ENCODE results near the gene DDAH1.

DDAH1 gene

GRCh38 chr1:85437139-85437538 lies 27.8 kb downstream of the DDAH1 start:
- Histone ChIP-seq H3K27ac (ENCODE audit: low read depth, low read length) (no peak overlapping the region), H3K9me3 (ENCODE audit: low read length) (no peaks in the 10 kb centered on the region), H3K27me3 (ENCODE audit: control insufficient read depth in 1 of 2, insufficient read depth in 2 of 2, low read length in 2 of 2) (no peaks in the 10 kb centered on the region), H3K4me3 (ENCODE audit: low read depth in 1 of 2, low read length in 2 of 2) (no peak overlapping the region), H3K36me3 (ENCODE audit: insufficient read depth, low read length) (no peaks in the 10 kb centered on the region), H3K4me1 (ENCODE audit: insufficient read depth, low read length) (peaks cover 11% of the 10 kb centered on the region), H3K9ac (ENCODE audit: low read length) (no peak overlapping the region)

- H3K27me3 ChIP-seq (ENCODE audit: control insufficient read depth in 1 of 2, insufficient read depth in 2 of 2, low read length in 2 of 2), result no peaks in the 10 kb centered on the region
- no peak overlapping the region for H3K27ac ChIP-seq (ENCODE audit: low read depth, low read length)
- H3K9ac ChIP-seq (ENCODE audit: low read length), result no peak overlapping the region
- H3K9me3 ChIP-seq (ENCODE audit: low read length), result no peaks in the 10 kb centered on the region
- no peaks in the 10 kb centered on the region for H3K4me1 ChIP-seq (ENCODE audit: insufficient read depth, low read length)
- H3K4me3 ChIP-seq (ENCODE audit: low read depth in 1 of 2, low read length in 2 of 2), result no peak overlapping the region
- H3K36me3 ChIP-seq (ENCODE audit: insufficient read depth, low read length), result no peaks in the 10 kb centered on the region
These were observed 31.9 kb downstream of the DDAH1 start for GRCh38 chr1:85433096-85433495.

GRCh38 chr1:85428471-85429089 lies 36.4 kb downstream of the DDAH1 start:
- no peak overlapping the region for H3K27ac ChIP-seq (ENCODE audit: low read depth, low read length)

GRCh38 chr1:85427849-85428248 lies 37.1 kb downstream of the DDAH1 start:
- Histone ChIP-seq H3K4me3 (ENCODE audit: low read depth in 1 of 2, low read length in 2 of 2) (no peak overlapping the region), H3K36me3 (ENCODE audit: insufficient read depth, low read length) (no peaks in the 10 kb centered on the region), H3K27ac (ENCODE audit: low read depth, low read length) (no peak overlapping the region), H3K9ac (ENCODE audit: low read length) (no peak overlapping the region), H3K27me3 (ENCODE audit: control insufficient read depth in 1 of 2, insufficient read depth in 2 of 2, low read length in 2 of 2) (no peaks in the 10 kb centered on the region), H3K9me3 (ENCODE audit: low read length) (no peaks in the 10 kb centered on the region), H3K4me1 (ENCODE audit: insufficient read depth, low read length) (peaks cover 9% of the 10 kb centered on the region)

More at GRCh38 chr1:85428471-85429089, 36.4 kb downstream of the DDAH1 start:
- H3K9ac ChIP-seq (ENCODE audit: low read length), result no peak overlapping the region
- no peaks in the 10 kb centered on the region for H3K9me3 ChIP-seq (ENCODE audit: low read length)
- H3K4me1 ChIP-seq (ENCODE audit: insufficient read depth, low read length), result peaks cover 9% of the 10 kb centered on the region
- no peaks in the 10 kb centered on the region for H3K27me3 ChIP-seq (ENCODE audit: control insufficient read depth in 1 of 2, insufficient read depth in 2 of 2, low read length in 2 of 2)
- no peaks in the 10 kb centered on the region for H3K36me3 ChIP-seq (ENCODE audit: insufficient read depth, low read length)
- no peak overlapping the region for H3K4me3 ChIP-seq (ENCODE audit: low read depth in 1 of 2, low read length in 2 of 2)

GRCh38 chr1:85427331-85427730 lies 37.6 kb downstream of the DDAH1 start:
- Histone ChIP-seq H3K4me1 (ENCODE audit: insufficient read depth, low read length) (peaks cover 9% of the 10 kb centered on the region), H3K27me3 (ENCODE audit: control insufficient read depth in 1 of 2, insufficient read depth in 2 of 2, low read length in 2 of 2) (no peaks in the 10 kb centered on the region), H3K4me3 (ENCODE audit: low read depth in 1 of 2, low read length in 2 of 2) (no peak overlapping the region), H3K9me3 (ENCODE audit: low read length) (no peaks in the 10 kb centered on the region), H3K27ac (ENCODE audit: low read depth, low read length) (no peak overlapping the region), H3K9ac (ENCODE audit: low read length) (no peak overlapping the region), H3K36me3 (ENCODE audit: insufficient read depth, low read length) (no peaks in the 10 kb centered on the region)

- peaks cover 5% of the 10 kb centered on the region for H3K9me3 ChIP-seq (ENCODE audit: low read length)
- H3K4me1 ChIP-seq (ENCODE audit: insufficient read depth, low read length), result no peaks in the 10 kb centered on the region
- no peaks in the 10 kb centered on the region for H3K27me3 ChIP-seq (ENCODE audit: control insufficient read depth in 1 of 2, insufficient read depth in 2 of 2, low read length in 2 of 2)
- no peak overlapping the region for H3K27ac ChIP-seq (ENCODE audit: low read depth, low read length)
- H3K36me3 ChIP-seq (ENCODE audit: insufficient read depth, low read length), result no peaks in the 10 kb centered on the region
- no peak overlapping the region for H3K4me3 ChIP-seq (ENCODE audit: low read depth in 1 of 2, low read length in 2 of 2)
- H3K9ac ChIP-seq (ENCODE audit: low read length), result no peak overlapping the region
These were observed 43.8 kb downstream of the DDAH1 start for GRCh38 chr1:85421179-85421578.

GRCh38 chr1:85420199-85420598 lies 44.8 kb downstream of the DDAH1 start:
- no peaks in the 10 kb centered on the region for H3K4me1 ChIP-seq (ENCODE audit: insufficient read depth, low read length)
- no peak overlapping the region for H3K4me3 ChIP-seq (ENCODE audit: low read depth in 1 of 2, low read length in 2 of 2)
- peaks cover 5% of the 10 kb centered on the region for H3K9me3 ChIP-seq (ENCODE audit: low read length)
- no peak overlapping the region for H3K9ac ChIP-seq (ENCODE audit: low read length)
- no peak overlapping the region for H3K27ac ChIP-seq (ENCODE audit: low read depth, low read length)
- H3K27me3 ChIP-seq (ENCODE audit: control insufficient read depth in 1 of 2, insufficient read depth in 2 of 2, low read length in 2 of 2), result no peaks in the 10 kb centered on the region
- no peaks in the 10 kb centered on the region for H3K36me3 ChIP-seq (ENCODE audit: insufficient read depth, low read length)

GRCh38 chr1:85417876-85418275 lies 47.1 kb downstream of the DDAH1 start:
- no peaks in the 10 kb centered on the region for H3K4me1 ChIP-seq (ENCODE audit: insufficient read depth, low read length)
- no peaks in the 10 kb centered on the region for H3K36me3 ChIP-seq (ENCODE audit: insufficient read depth, low read length)
- H3K9ac ChIP-seq (ENCODE audit: low read length), result no peak overlapping the region
- H3K4me3 ChIP-seq (ENCODE audit: low read depth in 1 of 2, low read length in 2 of 2), result no peak overlapping the region
- peaks cover 5% of the 10 kb centered on the region for H3K9me3 ChIP-seq (ENCODE audit: low read length)
- H3K27ac ChIP-seq (ENCODE audit: low read depth, low read length), result no peak overlapping the region
- no peaks in the 10 kb centered on the region for H3K27me3 ChIP-seq (ENCODE audit: control insufficient read depth in 1 of 2, insufficient read depth in 2 of 2, low read length in 2 of 2)

- Histone ChIP-seq H3K9me3 (ENCODE audit: low read length) (peaks cover 5% of the 10 kb centered on the region), H3K27me3 (ENCODE audit: control insufficient read depth in 1 of 2, insufficient read depth in 2 of 2, low read length in 2 of 2) (no peaks in the 10 kb centered on the region), H3K27ac (ENCODE audit: low read depth, low read length) (no peak overlapping the region), H3K9ac (ENCODE audit: low read length) (no peak overlapping the region), H3K4me1 (ENCODE audit: insufficient read depth, low read length) (no peaks in the 10 kb centered on the region), H3K4me3 (ENCODE audit: low read depth in 1 of 2, low read length in 2 of 2) (no peak overlapping the region), H3K36me3 (ENCODE audit: insufficient read depth, low read length) (no peaks in the 10 kb centered on the region)
These were observed 47.9 kb downstream of the DDAH1 start for GRCh38 chr1:85417017-85417416.

- peaks cover 1% of the 10 kb centered on the region for H3K4me1 ChIP-seq (ENCODE audit: insufficient read depth, low read length)
These were observed 51.8 kb downstream of the DDAH1 start for GRCh38 chr1:85413169-85413568.

GRCh38 chr1:85411567-85412305 lies 53.2 kb downstream of the DDAH1 start:
- no peaks in the 10 kb centered on the region for H3K9me3 ChIP-seq (ENCODE audit: low read length)
- no peak overlapping the region for H3K27ac ChIP-seq (ENCODE audit: low read depth, low read length)
- H3K36me3 ChIP-seq (ENCODE audit: insufficient read depth, low read length), result no peaks in the 10 kb centered on the region
- H3K27me3 ChIP-seq (ENCODE audit: control insufficient read depth in 1 of 2, insufficient read depth in 2 of 2, low read length in 2 of 2), result no peaks in the 10 kb centered on the region
- no peak overlapping the region for H3K4me3 ChIP-seq (ENCODE audit: low read depth in 1 of 2, low read length in 2 of 2)
- peaks cover 14% of the 10 kb centered on the region for H3K4me1 ChIP-seq (ENCODE audit: insufficient read depth, low read length)
- no peak overlapping the region for H3K9ac ChIP-seq (ENCODE audit: low read length)

More at GRCh38 chr1:85413169-85413568, 51.8 kb downstream of the DDAH1 start:
- Histone ChIP-seq H3K9ac (ENCODE audit: low read length) (no peak overlapping the region), H3K9me3 (ENCODE audit: low read length) (no peaks in the 10 kb centered on the region), H3K27me3 (ENCODE audit: control insufficient read depth in 1 of 2, insufficient read depth in 2 of 2, low read length in 2 of 2) (no peaks in the 10 kb centered on the region), H3K27ac (ENCODE audit: low read depth, low read length) (no peak overlapping the region), H3K36me3 (ENCODE audit: insufficient read depth, low read length) (no peaks in the 10 kb centered on the region), H3K4me3 (ENCODE audit: low read depth in 1 of 2, low read length in 2 of 2) (no peak overlapping the region)

- no peaks in the 10 kb centered on the region for H3K9me3 ChIP-seq (ENCODE audit: low read length)
- peaks cover 20% of the 10 kb centered on the region for H3K4me1 ChIP-seq (ENCODE audit: insufficient read depth, low read length)
- no peaks in the 10 kb centered on the region for H3K27me3 ChIP-seq (ENCODE audit: control insufficient read depth in 1 of 2, insufficient read depth in 2 of 2, low read length in 2 of 2)
- no peak overlapping the region for H3K9ac ChIP-seq (ENCODE audit: low read length)
- no peak overlapping the region for H3K4me3 ChIP-seq (ENCODE audit: low read depth in 1 of 2, low read length in 2 of 2)
- H3K36me3 ChIP-seq (ENCODE audit: insufficient read depth, low read length), result no peaks in the 10 kb centered on the region
- no peak overlapping the region for H3K27ac ChIP-seq (ENCODE audit: low read depth, low read length)
These were observed 55.4 kb downstream of the DDAH1 start for GRCh38 chr1:85409516-85409915.

Data from muscle layer of colon (tissue), 2 donors.